Loucy (cell line): ENCODE measurements around the gene LIN52.

Source experiments
- CTCF ChIP-seq: fragments of 200-600 bp; sonication (generic); conservative IDR thresholded peaks from 2 replicates; pipeline ENCODE4 v1.5.1; 2014; ENCODE audit warnings: mild to moderate bottlenecking, antibody characterized with exemption, low read length
- EZH2phosphoT487 ChIP-seq: fragments of 200-600 bp; IDR thresholded peaks from 2 replicates; pipeline ENCODE4 v1.6.1; 2018; ENCODE audit warnings: antibody characterized with exemption, mild to moderate bottlenecking, moderate library complexity, borderline replicate concordance

GRCh38 chr14:74133833-74134481 lies 49.2 kb downstream of the LIN52 start:
- TF ChIP-seq CTCF (no peak), EZH2phosphoT487 (no peak)
